ENCODE measurements around the gene LY6G6D.
A peak's percentile ranks its signal among the peaks of the same experiment; 100 is the strongest.

LY6G6D gene

GRCh38 chr6:31727034-31727716 lies 12.0 kb downstream of the LY6G6D start:
- no peak for TF ChIP-seq CTCF (IDR thresholded peaks at IDR 0.05; ENCODE audit: borderline replicate concordance, insufficient read depth, low read depth, low read length)
- H3K4me3 ChIP-seq (ENCODE audit: low read depth, low read length), result no peak overlapping the region

- H3K4me3 ChIP-seq (ENCODE audit: low read depth, low read length), result no peak overlapping the region
- no peak for TF ChIP-seq CTCF (IDR thresholded peaks at IDR 0.05; ENCODE audit: borderline replicate concordance, insufficient read depth, low read depth, low read length)
These were observed 12.8 kb downstream of the LY6G6D start for GRCh38 chr6:31727717-31728671.

GRCh38 chr6:31728767-31729514 lies 13.8 kb downstream of the LY6G6D start, which contains the start of gene DDAH2:
Gene DDAH2, minus strand, starts transcription at chr6:31729299. Its CDS starts 138 bp downstream, at chr6:31729161.
- peak within 1 kb of the TSS; percentile 51 for H3K4me3 ChIP-seq (ENCODE audit: low read depth, low read length)
- TF ChIP-seq CTCF (IDR thresholded peaks at IDR 0.05; ENCODE audit: borderline replicate concordance, insufficient read depth, low read depth, low read length), result peak; percentile 78

GRCh38 chr6:31729515-31729978 lies 14.4 kb downstream of the LY6G6D start:
- TF ChIP-seq CTCF (IDR thresholded peaks at IDR 0.05; ENCODE audit: borderline replicate concordance, insufficient read depth, low read depth, low read length), result no peak
- peak overlapping the region; percentile 51 for H3K4me3 ChIP-seq (ENCODE audit: low read depth, low read length)

- peak overlapping the region; percentile 51 for H3K4me3 ChIP-seq (ENCODE audit: low read depth, low read length)
- no peak for TF ChIP-seq CTCF (IDR thresholded peaks at IDR 0.05; ENCODE audit: borderline replicate concordance, insufficient read depth, low read depth, low read length)
These were observed 15.0 kb downstream of the LY6G6D start for GRCh38 chr6:31729979-31730630.

GRCh38 chr6:31730631-31731086 lies 15.5 kb downstream of the LY6G6D start:
- no peak overlapping the region for H3K4me3 ChIP-seq (ENCODE audit: low read depth, low read length)
- no peak for TF ChIP-seq CTCF (IDR thresholded peaks at IDR 0.05; ENCODE audit: borderline replicate concordance, insufficient read depth, low read depth, low read length)

All from GM12875 (cell line).